ENCODE measurements around the gene LMBR1.
"Not testable (repeated sequence)": the region's sequence is repeated elsewhere in the genome, so short reads cannot be mapped to it uniquely, and the experiment has no call there.

LMBR1 gene

GRCh38 chr7:156845379-156846101 lies 47.4 kb downstream of the LMBR1 start:
- DNase-seq = no peak

- not testable (repeated sequence) for DNase-seq
Measured at GRCh38 chr7:156843582-156843981, 49.4 kb downstream of the LMBR1 start.

- no peak for DNase-seq
Measured at GRCh38 chr7:156843157-156843556, 49.8 kb downstream of the LMBR1 start.

GRCh38 chr7:156842740-156843140 lies 50.2 kb downstream of the LMBR1 start:
- no peak for DNase-seq

- no peak for DNase-seq
Measured at GRCh38 chr7:156842317-156842716, 50.7 kb downstream of the LMBR1 start.

- no peak for DNase-seq
Measured at GRCh38 chr7:156841497-156841896, 51.5 kb downstream of the LMBR1 start.

GRCh38 chr7:156840134-156840533 lies 52.8 kb downstream of the LMBR1 start:
- no peak for DNase-seq

GRCh38 chr7:156836443-156836842 lies 56.5 kb downstream of the LMBR1 start:
- DNase-seq = no peak

- no peak for DNase-seq
Measured at GRCh38 chr7:156834462-156834861, 58.5 kb downstream of the LMBR1 start.

GRCh38 chr7:156833312-156833711 lies 59.7 kb downstream of the LMBR1 start:
- DNase-seq = no peak

GRCh38 chr7:156832195-156832877 lies 60.6 kb downstream of the LMBR1 start:
- no peak for DNase-seq

- DNase-seq = no peak
Measured at GRCh38 chr7:156829669-156830336, 63.2 kb downstream of the LMBR1 start.

- peak in 1 of 2 experiments; percentile 24 for DNase-seq
Measured at GRCh38 chr7:156827587-156828203, 65.3 kb downstream of the LMBR1 start.

- DNase-seq = no peak
Measured at GRCh38 chr7:156823435-156823834, 69.5 kb downstream of the LMBR1 start.

GRCh38 chr7:156820445-156821063 lies 72.4 kb downstream of the LMBR1 start:
- no peak for DNase-seq

GRCh38 chr7:156819733-156820295 lies 73.2 kb downstream of the LMBR1 start:
- DNase-seq = no peak

- no peak for DNase-seq
Measured at GRCh38 chr7:156818133-156818532, 74.8 kb downstream of the LMBR1 start.

GRCh38 chr7:156816943-156817572 lies 75.9 kb downstream of the LMBR1 start:
- DNase-seq = peak in 1 of 2 experiments; percentile 32

GRCh38 chr7:156811706-156812105 lies 81.3 kb downstream of the LMBR1 start:
- DNase-seq = no peak

- DNase-seq = not testable (repeated sequence)
Measured at GRCh38 chr7:156803656-156804055, 89.3 kb downstream of the LMBR1 start.

GRCh38 chr7:156802214-156802613 lies 90.8 kb downstream of the LMBR1 start:
- DNase-seq = no peak

GRCh38 chr7:156795415-156795814 lies 97.6 kb downstream of the LMBR1 start:
- no peak for DNase-seq

Data from SW 1271 (cell line).